Spleen (tissue), 11 donors: Measurements from ENCODE around the gene TMEM125. TPM values are rescaled to one million over a fixed set of nuclear protein-coding genes. Genes with fewer than 3 reads are reported as not detected.
A peak's percentile ranks its signal among the peaks of the same experiment; 100 is the strongest.

Source experiments
- DNase-seq: peaks from one replicate; pipeline ENCODE4 v3.0.0-alpha.2; 2020
- H3K27ac ChIP-seq, 8 donors: fragments of 200-600 bp; sonication (generic) in 7 of 8; 1 replicate in 4 of 8; 2 replicates in 4 of 8; pipeline versions ENCODE4 v1.5.0 to v1.8.0; 2016 to 2021; ENCODE audit warnings: inconsistent platforms in 4 of 8, mild to moderate bottlenecking in 4 of 8, moderate library complexity in 1 of 8
- H3K27me3 ChIP-seq, 7 donors: fragments of 200-600 bp; sonication (generic) in 6 of 7; replicated peaks in 1 of 7; 1 replicate in 4 of 7; 2 replicates in 3 of 7; pipeline versions ENCODE4 v1.5.0 to v1.8.0; 2016 to 2021; ENCODE audit warnings: inconsistent platforms in 3 of 7, mild to moderate bottlenecking in 1 of 7
- H3K36me3 ChIP-seq, 6 donors: fragments of 200-600 bp; sonication (generic) in 5 of 6; 1 replicate in 4 of 6; 2 replicates in 2 of 6; pipeline versions ENCODE4 v1.5.0 to v1.8.0; 2016 to 2021; ENCODE audit warnings: inconsistent platforms in 2 of 6
- H3K4me1 ChIP-seq, 6 donors: fragments of 200-600 bp; sonication (generic) in 5 of 6; 1 replicate in 3 of 6; 2 replicates in 3 of 6; pipeline versions ENCODE4 v1.5.0 to v1.8.0; 2016 to 2021; ENCODE audit warnings: inconsistent platforms in 3 of 6
- H3K4me3 ChIP-seq, 8 donors: fragments of 200-600 bp; sonication (generic) in 7 of 8; 1 replicate in 4 of 8; 2 replicates in 4 of 8; pipeline versions ENCODE4 v1.5.0 to v1.8.0; 2016 to 2021; ENCODE audit warnings: inconsistent platforms in 4 of 8, mild to moderate bottlenecking in 4 of 8, moderate library complexity in 2 of 8
- H3K9me3 ChIP-seq, 8 donors: fragments of 200-600 bp; sonication (generic) in 7 of 8; 1 replicate in 4 of 8; 2 replicates in 4 of 8; pipeline versions ENCODE4 v1.5.0 to v1.8.0; 2016 to 2021; ENCODE audit warnings: inconsistent platforms in 4 of 8
- POLR2A ChIP-seq, 3 donors: fragments of 450-650 bp; IDR thresholded peaks; one replicate each; pipeline ENCODE4 v1.5.1; 2017; ENCODE audit warnings: antibody characterized with exemption in 3 of 3, mild to moderate bottlenecking in 1 of 3
- POLR2AphosphoS5 ChIP-seq, 3 donors: sonication (generic); formaldehyde crosslinking; IDR thresholded peaks; one replicate each; pipeline ENCODE4 v1.5.1; 2017; ENCODE audit warnings: antibody characterized with exemption in 3 of 3
- WGBS, 5 donors: extraction: QIAGEN DNeasy Blood & Tissue Kit in 3 of 5; methylation state at CpG; one replicate each; pipeline versions ENCODE4 v1.1.5 to v1.1.7; 2013 to 2018; 5-methylcytosine and 5-hydroxymethylcytosine counted together
- intact Hi-C: fragments of 100-400 bp; cut with DNase I; formaldehyde crosslinking; loops from one replicate; pipeline ENCODE4 v1.15.0; 2023; ENCODE audit warnings: low total_unique reads
- polyA plus RNA-seq, 3 donors: library from polyadenylated mRNA; stranded (reverse); fragments of 200-250 nt; gene quantifications; one replicate each; pipeline ENCODE4 v1.2.1, GENCODE V29; 2013
- total RNA-seq, 7 donors: library from RNA; depleted of rRNA in 3 of 7; stranded (reverse); fragments of >200 nt in 3 of 7; fragmentation: NEBNext Ultra II Directional in 4 of 7; extraction: Animal tissue kit (Norgen Biotek cat#: 25700) in 4 of 7; gene quantifications; one replicate each; pipeline versions ENCODE4 v1.1.0 to v1.2.1, GENCODE V29; 2016 to 2021
- TF ChIP-seq, protein P1 (sequence below), 11 experiments: fragments of 200-600 bp in 7 of 11; fragments of 450-650 bp in 4 of 11; sonication (generic) in 4 of 11; IDR thresholded peaks in 8 of 11; conservative IDR thresholded peaks in 3 of 11; 1 replicate in 7 of 11; 2 replicates in 4 of 11; pipeline versions ENCODE4 v1.4.0 to v1.8.0; 2016 to 2021; ENCODE audit warnings: antibody characterized with exemption in 11 of 11, inconsistent platforms in 4 of 11, mild to moderate bottlenecking in 1 of 11
- donor health status: healthy with polysubstance abuse.
- donor health status: DM: no; HTN: no; CAD: no; lungs with moderate emphysema.
- donor health status: DM: no; HTN: no; CAD: no.
- donor health status: Bipolar disorder and iron deficiency.
- donor health status: healthy.
- donor health status: DM: no; HTN: no; CAD: no.
- donor health status: DM: yes; HTN: yes; CAD: no.

The TMEM125 gene
- total and polyA plus RNA-seq, 10 donors: 0.05 to 0.06 TPM; not detected in 8

DNA sequence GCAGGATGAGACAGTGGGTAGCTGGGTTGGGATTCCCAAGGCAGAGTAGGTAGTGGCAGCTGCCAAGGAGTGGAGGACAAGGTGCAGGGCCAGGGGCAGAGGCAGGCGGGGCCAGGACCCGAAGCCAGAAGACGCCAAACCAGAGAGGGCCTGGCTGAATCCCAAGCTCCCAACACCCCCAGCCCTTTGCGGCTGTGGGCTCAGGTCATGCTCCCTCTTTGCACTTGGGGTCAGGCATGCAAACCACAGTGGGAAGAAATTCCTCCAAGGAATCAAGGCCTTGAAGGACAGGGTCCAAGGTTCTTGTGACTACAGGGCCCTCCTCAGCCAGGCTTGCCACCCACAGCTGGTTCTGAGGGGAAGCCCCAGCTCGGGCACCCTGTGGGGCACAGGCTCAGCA, 9.4 kb downstream of the TMEM125 start:
- Histone ChIP-seq H3K4me3 (no peak overlapping the region), H3K27ac (no peak overlapping the region), H3K9me3 (no peaks in the 10 kb centered on the region), H3K27me3 (no peaks in the 10 kb centered on the region), H3K36me3 (no peaks in the 10 kb centered on the region), H3K4me1 (peaks cover 3 to 10% (median 6%) of the 10 kb centered on the region in 6 donors)
- DNase-seq: peak; percentile 56
- 73 to 90% (median 88%) methylated on average over 4 to 5 of the region's 5 CpGs for WGBS, 5 donors
- intact Hi-C loops: no loop called here
- no peak for TF ChIP-seq POLR2A (IDR thresholded peaks at IDR 0.05)
- TF ChIP-seq POLR2AphosphoS5 (IDR thresholded peaks at IDR 0.05): no peak
- TF ChIP-seq, protein P1, sequence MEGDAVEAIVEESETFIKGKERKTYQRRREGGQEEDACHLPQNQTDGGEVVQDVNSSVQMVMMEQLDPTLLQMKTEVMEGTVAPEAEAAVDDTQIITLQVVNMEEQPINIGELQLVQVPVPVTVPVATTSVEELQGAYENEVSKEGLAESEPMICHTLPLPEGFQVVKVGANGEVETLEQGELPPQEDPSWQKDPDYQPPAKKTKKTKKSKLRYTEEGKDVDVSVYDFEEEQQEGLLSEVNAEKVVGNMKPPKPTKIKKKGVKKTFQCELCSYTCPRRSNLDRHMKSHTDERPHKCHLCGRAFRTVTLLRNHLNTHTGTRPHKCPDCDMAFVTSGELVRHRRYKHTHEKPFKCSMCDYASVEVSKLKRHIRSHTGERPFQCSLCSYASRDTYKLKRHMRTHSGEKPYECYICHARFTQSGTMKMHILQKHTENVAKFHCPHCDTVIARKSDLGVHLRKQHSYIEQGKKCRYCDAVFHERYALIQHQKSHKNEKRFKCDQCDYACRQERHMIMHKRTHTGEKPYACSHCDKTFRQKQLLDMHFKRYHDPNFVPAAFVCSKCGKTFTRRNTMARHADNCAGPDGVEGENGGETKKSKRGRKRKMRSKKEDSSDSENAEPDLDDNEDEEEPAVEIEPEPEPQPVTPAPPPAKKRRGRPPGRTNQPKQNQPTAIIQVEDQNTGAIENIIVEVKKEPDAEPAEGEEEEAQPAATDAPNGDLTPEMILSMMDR (IDR thresholded peaks at IDR 0.05 in 8 of 11, conservative IDR thresholded peaks at IDR 0.05 in 3 of 11): no peak

- Histone ChIP-seq H3K27ac (peak overlapping the region in 1 of 8 donors; percentile 31), H3K9me3 (no peaks in the 10 kb centered on the region), H3K36me3 (no peaks in the 10 kb centered on the region), H3K27me3 (no peaks in the 10 kb centered on the region), H3K4me3 (no peak overlapping the region), H3K4me1 (peaks cover 0 to 5% (median 1%) of the 10 kb centered on the region in 6 donors)
- intact Hi-C loops: no loop called here
- TF ChIP-seq, protein P1 (IDR thresholded peaks at IDR 0.05 in 8 of 11, conservative IDR thresholded peaks at IDR 0.05 in 3 of 11): no peak
- no peak for TF ChIP-seq POLR2AphosphoS5 (IDR thresholded peaks at IDR 0.05)
- TF ChIP-seq POLR2A (IDR thresholded peaks at IDR 0.05): no peak
- DNase-seq: peak; percentile 54
- WGBS, 5 donors: 90 to 96% (median 92%) methylated on average over 5 to 6 of the region's 6 CpGs
Measured at GRCh38 chr1:43279666-43280065, 9.9 kb downstream of the TMEM125 start.

GRCh38 chr1:43280692-43281091, 10.9 kb downstream of the TMEM125 start:
- Histone ChIP-seq H3K4me3 (no peak overlapping the region), H3K4me1 (peaks cover 0 to 4% (median 0%) of the 10 kb centered on the region in 6 donors), H3K27me3 (no peaks in the 10 kb centered on the region), H3K27ac (peak overlapping the region in 4 of 8 donors; percentile 20 to 31 (median 26)), H3K36me3 (no peaks in the 10 kb centered on the region), H3K9me3 (no peaks in the 10 kb centered on the region)
- intact Hi-C loops: no loop called here
- DNase-seq: peak; percentile 33
- TF ChIP-seq, protein P1 (IDR thresholded peaks at IDR 0.05 in 8 of 11, conservative IDR thresholded peaks at IDR 0.05 in 3 of 11): no peak
- no peak for TF ChIP-seq POLR2AphosphoS5 (IDR thresholded peaks at IDR 0.05)
- TF ChIP-seq POLR2A (IDR thresholded peaks at IDR 0.05): no peak
- 48 to 68% (median 60%) methylated on average over 2 of the region's 2 CpGs for WGBS, 5 donors

GRCh38 chr1:43282220-43283195, 12.7 kb downstream of the TMEM125 start:
- H3K9me3 ChIP-seq: no peaks in the 10 kb centered on the region
- DNase-seq: peak; percentile 51
- no peaks in the 10 kb centered on the region for H3K36me3 ChIP-seq
- TF ChIP-seq POLR2A (IDR thresholded peaks at IDR 0.05) (no peak), POLR2AphosphoS5 (IDR thresholded peaks at IDR 0.05) (no peak)
- TF ChIP-seq, protein P1 (IDR thresholded peaks at IDR 0.05 in 8 of 11, conservative IDR thresholded peaks at IDR 0.05 in 3 of 11): no peak
- H3K27ac ChIP-seq: no peak overlapping the region
- no peaks in the 10 kb centered on the region for H3K27me3 ChIP-seq
- 75 to 91% (median 84%) methylated on average over 10 to 15 of the region's 15 CpGs for WGBS, 5 donors
- peaks cover 0 to 4% (median 0%) of the 10 kb centered on the region in 6 donors for H3K4me1 ChIP-seq
- intact Hi-C loops: no loop called here
- no peak overlapping the region for H3K4me3 ChIP-seq
